ENCODE results near the gene TBC1D22B.
A peak's percentile ranks its signal among the peaks of the same experiment; 100 is the strongest.

The TBC1D22B gene

GRCh38 chr6:37241131-37241530, 16.4 kb upstream of the TBC1D22B start:
- DNase-seq: no peak

GRCh38 chr6:37241775-37242428, 15.7 kb upstream of the TBC1D22B start:
- no peak for DNase-seq

- DNase-seq: peak; percentile 21
Observed at GRCh38 chr6:37242429-37243052, 15.0 kb upstream of the TBC1D22B start.

GRCh38 chr6:37243131-37243815, 14.3 kb upstream of the TBC1D22B start:
- DNase-seq: no peak

GRCh38 chr6:37243816-37244370, 13.7 kb upstream of the TBC1D22B start:
- DNase-seq: peak; percentile 51

- peak; percentile 49 for DNase-seq
Observed at GRCh38 chr6:37244430-37245310, 12.9 kb upstream of the TBC1D22B start.

- no peak for DNase-seq
Observed at GRCh38 chr6:37251211-37251780, 6.3 kb upstream of the TBC1D22B start.

GRCh38 chr6:37253486-37254007, 4.0 kb upstream of the TBC1D22B start:
- DNase-seq: no peak

GRCh38 chr6:37254881-37255280, 2.7 kb upstream of the TBC1D22B start:
- DNase-seq: no peak

- DNase-seq: no peak
Observed at GRCh38 chr6:37256692-37257319, 766 bp upstream of the TBC1D22B start.

GRCh38 chr6:37257320-37257633, 295 bp upstream of the TBC1D22B start:
- no peak for DNase-seq

GRCh38 chr6:37258405-37259105, 983 bp downstream of the TBC1D22B start:
- no peak for DNase-seq

GRCh38 chr6:37259191-37259590, 1.6 kb downstream of the TBC1D22B start:
- DNase-seq: peak; percentile 16

GRCh38 chr6:37260040-37260439, 2.5 kb downstream of the TBC1D22B start:
- no peak for DNase-seq

- DNase-seq: no peak
Observed at GRCh38 chr6:37260444-37260843, 2.9 kb downstream of the TBC1D22B start.

- DNase-seq: no peak
Observed at GRCh38 chr6:37261198-37261597, 3.6 kb downstream of the TBC1D22B start.

GRCh38 chr6:37262446-37263026, 5.0 kb downstream of the TBC1D22B start:
- DNase-seq: no peak

- no peak for DNase-seq
Observed at GRCh38 chr6:37265001-37265400, 7.4 kb downstream of the TBC1D22B start.

- no peak for DNase-seq
Observed at GRCh38 chr6:37265860-37266259, 8.3 kb downstream of the TBC1D22B start.

GRCh38 chr6:37269105-37269504, 11.5 kb downstream of the TBC1D22B start:
- no peak for DNase-seq

Data from hematopoietic multipotent progenitor cell treated with erythropoietin and hydrocortisone succinate and interleukin-3 and kit ligand, for 4 days (in vitro differentiated cells).